HG03565 (cell line): ENCODE data around the gene KRT38.
"Not testable (repeated sequence)": the region's sequence is repeated elsewhere in the genome, so short reads cannot be mapped to it uniquely, and the experiment has no call there.

Source experiments
- ATAC-seq: cut with Tn5 transposase; IDR thresholded peaks from one replicate; pipeline ENCODE4 v1.9.1; 2021; ENCODE audit warnings: mild to moderate bottlenecking, moderate library complexity; ENCODE audit not compliant: unreplicated experiment

The KRT38 gene

DNA sequence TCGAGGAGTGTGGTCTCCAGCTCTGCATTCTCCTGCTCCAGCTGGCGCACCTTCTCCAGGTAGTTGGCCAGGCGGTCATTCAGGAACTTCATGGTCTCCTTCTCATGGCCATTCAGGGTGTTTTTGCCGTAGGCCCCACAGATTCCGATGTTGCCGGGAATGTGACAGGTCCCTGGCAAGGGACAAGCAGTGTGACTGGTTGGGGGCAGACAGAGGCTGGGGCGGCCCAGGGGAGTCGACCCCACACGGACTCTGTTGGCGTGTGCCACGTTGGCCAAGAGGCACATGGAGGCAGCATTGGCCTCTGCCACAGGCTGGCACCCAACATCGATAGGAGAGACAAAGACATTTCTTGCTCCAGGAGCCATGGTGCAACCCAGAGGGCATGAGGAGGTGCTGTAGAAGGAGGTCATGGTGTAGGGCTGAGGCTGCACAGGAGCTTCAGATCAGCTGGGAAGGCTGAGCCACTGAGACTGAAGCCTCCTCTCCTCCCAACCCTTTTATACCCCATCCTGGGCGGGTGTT lies 16.6 kb downstream of the KRT38 start, which contains the start of gene KRT37:
KRT37 (minus strand) TSS at position 475 of the 525 bp plus-strand sequence; CDS start at position 413, 62 bp downstream.
- no peak for ATAC-seq

DNA sequence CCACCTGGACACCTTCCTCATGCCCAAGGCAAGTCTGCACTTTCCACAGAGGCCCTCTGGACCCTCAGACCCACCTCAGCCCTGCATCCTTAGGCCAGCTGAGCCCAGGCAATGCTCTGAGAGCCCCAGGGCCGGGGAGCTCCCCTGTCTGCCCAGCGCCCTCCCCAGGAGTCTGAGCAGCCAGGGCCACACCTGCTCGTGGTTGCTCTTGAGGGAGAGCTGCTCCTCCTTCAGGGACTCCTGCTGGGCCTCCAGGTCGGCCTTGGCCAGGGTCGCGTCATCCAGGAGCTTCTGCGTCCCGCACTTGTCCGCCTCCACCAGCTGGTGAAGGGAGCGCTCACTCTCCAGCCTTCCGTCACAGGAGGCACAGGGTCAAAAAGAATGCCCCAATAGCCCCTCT lies 18.2 kb downstream of the KRT38 start:
- ATAC-seq = not testable (repeated sequence)

DNA sequence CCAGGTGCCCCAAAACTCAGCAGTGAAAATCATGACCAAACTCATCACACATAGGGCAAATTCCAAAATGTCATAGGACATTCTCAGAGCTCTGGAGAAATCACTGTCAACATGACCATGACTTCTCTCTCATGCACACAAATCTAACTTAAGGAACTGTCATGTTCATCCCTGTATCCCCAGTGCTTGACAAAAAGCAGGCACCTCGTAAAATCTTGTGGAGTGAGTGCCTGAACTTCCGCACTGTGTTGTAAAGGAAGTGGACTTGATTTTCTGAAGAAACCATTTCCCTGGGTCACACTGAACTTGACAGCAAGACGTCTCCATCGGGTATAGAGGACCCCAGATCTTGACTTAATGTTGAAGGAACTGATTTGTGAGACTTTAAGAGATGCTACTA lies 19.2 kb downstream of the KRT38 start:
- ATAC-seq = no peak

GRCh38 chr17:41421116-41421515 lies 19.7 kb downstream of the KRT38 start:
- no peak for ATAC-seq

- ATAC-seq = no peak
Observed at GRCh38 chr17:41420134-41420533, 20.6 kb downstream of the KRT38 start.

DNA sequence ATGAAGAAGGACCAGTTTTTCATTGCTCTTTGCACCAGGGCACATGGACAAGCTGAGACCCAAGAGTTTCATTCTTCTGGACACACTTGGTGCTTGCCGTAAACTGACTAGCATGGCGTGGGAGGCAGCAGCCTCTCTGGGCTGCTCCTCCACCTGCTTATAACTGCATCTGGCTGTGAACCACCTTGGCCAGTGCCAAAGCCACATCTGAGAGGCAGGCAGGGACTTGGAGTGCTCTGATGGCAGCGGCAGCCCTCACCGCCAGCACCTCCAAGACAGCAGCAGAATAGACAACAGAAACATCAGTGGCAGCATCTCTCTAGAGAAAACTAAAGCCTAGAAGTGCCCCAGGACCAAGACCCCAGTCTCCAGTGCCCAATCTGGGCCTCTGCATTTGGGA lies 21.1 kb downstream of the KRT38 start:
- no peak for ATAC-seq

GRCh38 chr17:41418116-41418860 lies 22.5 kb downstream of the KRT38 start:
- ATAC-seq = no peak

- ATAC-seq = no peak
Observed at GRCh38 chr17:41417576-41418015, 23.2 kb downstream of the KRT38 start.

- no peak for ATAC-seq
Observed at GRCh38 chr17:41417127-41417526, 23.7 kb downstream of the KRT38 start.

DNA sequence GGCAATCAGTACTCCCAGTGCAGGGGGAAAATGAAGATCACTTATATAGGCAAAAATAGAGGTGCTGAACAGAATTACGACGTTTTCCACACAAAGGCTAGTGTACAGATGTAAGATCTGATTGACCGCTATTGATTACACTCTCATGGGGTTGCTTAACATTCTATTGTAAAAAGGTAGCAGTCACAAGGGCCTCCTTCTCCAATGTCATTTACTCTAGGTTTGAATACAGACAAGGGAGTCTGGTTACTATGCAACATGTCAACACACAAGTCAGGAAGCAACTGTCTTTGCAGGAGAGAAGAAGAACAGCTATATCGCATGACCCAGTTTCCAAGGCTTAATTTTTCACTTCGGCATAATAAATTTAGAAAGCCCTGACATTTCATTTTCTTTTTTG lies 24.3 kb downstream of the KRT38 start:
- no peak for ATAC-seq

GRCh38 chr17:41415833-41416335 lies 24.9 kb downstream of the KRT38 start:
- no peak for ATAC-seq

DNA sequence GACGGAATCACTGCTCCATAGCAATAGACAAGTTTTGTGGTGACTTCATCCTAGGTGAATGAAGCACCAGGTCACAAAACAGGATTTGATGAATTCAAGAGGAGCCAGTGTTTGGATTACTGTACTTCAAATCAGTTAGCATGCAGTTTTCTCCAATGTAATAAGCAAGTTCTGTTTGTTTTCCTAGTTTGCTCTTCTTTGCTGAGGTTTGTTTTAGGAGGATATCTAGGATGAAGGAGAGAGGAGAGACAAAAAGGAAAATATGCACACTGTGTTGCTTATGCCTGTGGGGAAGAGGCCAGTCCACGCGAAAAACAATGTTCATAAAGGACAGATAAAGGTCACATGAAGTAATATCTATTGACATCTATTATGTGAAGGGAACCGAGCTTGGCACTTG lies 25.4 kb downstream of the KRT38 start:
- ATAC-seq = no peak

DNA sequence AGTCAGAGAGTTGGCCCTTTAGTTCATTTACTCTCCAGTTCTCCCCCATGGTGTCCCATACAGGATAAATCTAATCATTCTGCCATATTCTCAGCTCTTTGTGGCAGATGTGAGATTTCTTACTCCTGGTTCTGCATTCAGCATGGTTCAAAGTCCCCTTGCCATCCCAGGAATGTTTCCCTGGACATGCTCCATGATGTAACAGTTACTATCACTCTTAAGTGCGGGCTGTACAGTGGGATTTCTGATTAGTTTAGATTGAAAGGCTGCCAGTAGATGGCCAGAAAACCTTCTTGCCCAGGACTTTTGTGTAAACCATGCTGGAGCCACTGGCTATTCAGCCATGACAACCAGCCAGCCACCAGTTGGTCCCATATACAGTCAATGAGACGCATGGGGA lies 26.8 kb downstream of the KRT38 start:
- ATAC-seq = no peak

- ATAC-seq = no peak
Observed at GRCh38 chr17:41413353-41413957, 27.3 kb downstream of the KRT38 start.

DNA sequence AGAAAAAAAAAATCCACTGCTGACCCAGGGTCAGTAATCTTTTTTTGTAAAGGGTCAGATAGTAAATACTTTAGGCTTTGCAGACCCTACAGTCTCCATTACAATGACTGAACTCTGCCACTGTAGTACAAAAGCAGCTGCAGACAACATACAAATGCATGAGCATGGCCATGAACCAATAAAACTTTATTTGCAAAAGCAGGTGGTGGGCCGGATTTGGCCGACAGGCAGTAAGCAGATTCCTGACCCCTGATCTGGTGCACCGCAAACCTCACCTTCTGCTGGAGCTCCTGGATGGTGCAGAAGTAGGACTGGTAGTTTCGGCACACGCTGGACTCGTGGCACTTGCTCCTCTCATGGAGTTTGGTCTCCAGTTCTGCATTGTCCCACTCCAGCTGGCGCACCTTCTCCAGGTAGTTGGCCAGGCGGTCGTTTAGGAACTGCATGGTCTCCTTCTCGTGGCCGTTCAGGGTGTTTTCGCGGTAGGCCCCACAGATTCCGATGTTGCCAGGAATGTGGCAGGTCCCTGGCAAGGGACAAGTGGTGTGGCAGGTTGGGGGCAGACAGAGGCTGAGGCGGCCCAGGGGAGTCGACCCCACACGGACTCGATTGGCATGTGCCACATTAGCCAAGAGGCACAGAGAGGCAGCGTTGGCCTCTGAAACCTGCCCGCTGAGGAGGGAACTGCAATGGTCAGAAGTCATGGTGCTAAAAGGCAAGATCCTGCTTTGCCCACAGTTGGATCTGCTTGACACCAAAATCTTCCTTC lies 29.5 kb downstream of the KRT38 start:
- no peak for ATAC-seq

DNA sequence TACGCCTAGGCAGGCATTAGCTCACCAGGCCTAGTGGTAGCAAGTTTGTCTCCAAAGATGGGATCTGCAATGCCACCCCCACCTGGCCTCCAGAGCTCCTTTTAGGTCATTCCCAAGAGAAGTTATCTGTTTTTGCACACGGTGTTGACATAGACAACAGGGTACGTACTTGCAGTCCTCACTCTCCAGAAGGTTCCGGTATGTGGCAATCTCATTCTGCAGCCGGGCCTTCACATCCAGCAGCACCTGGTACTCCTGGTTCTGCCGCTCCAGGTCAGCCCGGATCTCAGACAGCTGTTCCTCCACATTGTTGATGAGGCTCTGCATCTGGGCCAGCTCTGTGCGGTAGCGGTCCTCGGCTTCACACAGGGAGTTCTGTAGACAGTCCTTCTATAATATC lies 33.6 kb downstream of the KRT38 start:
- no peak for ATAC-seq

DNA sequence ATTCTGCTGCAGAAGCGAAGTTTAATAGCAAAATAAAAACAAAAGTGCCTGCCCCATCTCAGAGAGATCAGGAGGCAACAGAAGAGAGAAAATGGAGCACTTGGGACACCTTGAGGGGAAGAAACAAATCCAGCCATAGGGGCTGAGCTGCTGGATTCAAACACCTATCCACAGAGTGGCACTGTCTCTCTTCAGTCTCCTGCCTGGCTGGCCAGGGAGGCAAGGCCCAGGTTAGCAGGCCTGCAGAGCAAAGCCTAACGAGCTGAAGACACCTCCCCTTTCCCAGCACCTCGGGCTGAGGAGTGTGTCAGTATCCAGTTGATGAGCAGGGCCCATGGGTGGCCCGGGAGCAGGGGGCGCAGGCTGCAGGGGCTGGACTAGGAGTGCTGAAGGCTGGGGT lies 34.6 kb downstream of the KRT38 start:
- no peak for ATAC-seq

- ATAC-seq = no peak
Observed at GRCh38 chr17:41404024-41404671, 36.6 kb downstream of the KRT38 start.

- no peak for ATAC-seq
Observed at GRCh38 chr17:41403404-41404023, 37.3 kb downstream of the KRT38 start.

- no peak for ATAC-seq
Observed at GRCh38 chr17:41402161-41402560, 38.6 kb downstream of the KRT38 start.
